IMR-90 (cell line): Measurements from ENCODE around the gene CLCN5. TPM values are rescaled to one million over a fixed set of nuclear protein-coding genes. Genes with fewer than 3 reads are reported as not detected.

Experiments
- ATAC-seq: fragments of 200-7000 bp; cut with Tn5 transposase; 2 replicates; pipeline ENCODE4 v1.9.1; 2020; ENCODE audit warnings: low read depth, mild to moderate bottlenecking, moderate library complexity
- BruUV-seq: library from RNA; stranded (reverse); fragments of 400-500 nt; replicated peaks from 2 replicates; lab custom pipeline; 2021; lab: Mats Ljungman, UMichigan
- CTCF ChIA-PET: fragments of 300-600 bp; formaldehyde crosslinking; extraction: SDS; loops from one replicate; lab custom pipeline; 2021; ENCODE audit warnings: antibody characterized with exemption; lab: Yijun Ruan, JAX
- POLR2A ChIA-PET: fragments of 300-600 bp; sonication (Branson Sonifier 250); formaldehyde crosslinking; loops from one replicate; lab custom pipeline; 2022; ENCODE audit warnings: antibody characterized with exemption; ENCODE audit not compliant: unreplicated experiment; lab: Charles Lee
- DNase-seq: peaks from one replicate; pipeline ENCODE4 v3.0.0; 2013
- H2AFZ ChIP-seq: replicated peaks from 2 replicates; pipeline ENCODE3; 2013; ENCODE audit warnings: low read length, mild to moderate bottlenecking; ENCODE audit not compliant: poor library complexity
- H2AK5ac ChIP-seq: 2 replicates; pipeline ENCODE4 v1.6.1; 2013; ENCODE audit warnings: low read depth, low read length, inconsistent platforms
- H2AK9ac ChIP-seq: replicated peaks from 2 replicates; pipeline ENCODE3; 2013; ENCODE audit warnings: mild to moderate bottlenecking, low read depth, low read length, moderate library complexity; ENCODE audit not compliant: poor library complexity
- H2BK120ac ChIP-seq: 2 replicates; pipeline ENCODE4 v1.6.1; 2013; ENCODE audit warnings: low read depth, low read length, inconsistent platforms
- H2BK15ac ChIP-seq: 3 replicates; pipeline ENCODE4 v1.6.1; 2013; ENCODE audit warnings: low read depth, low read length, inconsistent platforms
- H2BK20ac ChIP-seq: 2 replicates; pipeline ENCODE4 v1.6.1; 2013; ENCODE audit warnings: low read depth, mild to moderate bottlenecking, inconsistent platforms, low read length, moderate library complexity
- H2BK5ac ChIP-seq: 2 replicates; pipeline ENCODE4 v1.6.1; 2013; ENCODE audit warnings: mild to moderate bottlenecking, low read depth, low read length, inconsistent platforms; ENCODE audit not compliant: poor library complexity, severe bottlenecking
- H3K14ac ChIP-seq: replicated peaks from 2 replicates; pipeline ENCODE4 v1.6.1; 2013; ENCODE audit warnings: low read depth, low read length, inconsistent platforms
- H3K18ac ChIP-seq: 2 replicates; pipeline ENCODE4 v1.6.1; 2013; ENCODE audit warnings: low read depth, low read length, control low read depth
- H3K23ac ChIP-seq: 2 replicates; pipeline ENCODE4 v1.6.1; 2013; ENCODE audit warnings: low read depth, low read length, inconsistent platforms
- H3K27ac ChIP-seq: 2 replicates; pipeline ENCODE4 v1.5.1; 2013; ENCODE audit warnings: mild to moderate bottlenecking, control low read depth, low read length; ENCODE audit not compliant: insufficient read depth
- H3K27me3 ChIP-seq: 2 replicates; pipeline ENCODE4 v1.6.1; 2013; ENCODE audit warnings: low read length; ENCODE audit not compliant: control insufficient read depth, insufficient read depth
- H3K36me3 ChIP-seq: 2 replicates; pipeline ENCODE4 v1.6.1; 2013; ENCODE audit warnings: low read length, mixed read lengths; ENCODE audit not compliant: control insufficient read depth, insufficient read depth
- H3K4ac ChIP-seq: 2 replicates; pipeline ENCODE4 v1.6.1; 2013; ENCODE audit warnings: low read depth, low read length, inconsistent platforms
- H3K4me1 ChIP-seq: 2 replicates; pipeline ENCODE4 v1.6.1; 2013; ENCODE audit warnings: low read length, mixed read lengths; ENCODE audit not compliant: control insufficient read depth, insufficient read depth
- H3K4me2 ChIP-seq: 2 replicates; pipeline ENCODE4 v1.6.1; 2013; ENCODE audit warnings: low read depth, mild to moderate bottlenecking, control low read depth, low read length, moderate library complexity
- H3K4me3 ChIP-seq: 2 replicates; pipeline ENCODE4 v1.5.1; 2013; ENCODE audit warnings: low read depth, mild to moderate bottlenecking, control low read depth, low read length, moderate library complexity; ENCODE audit not compliant: insufficient read depth
- H3K56ac ChIP-seq: 2 replicates; pipeline ENCODE4 v1.6.1; 2013; ENCODE audit warnings: low read length, inconsistent platforms; ENCODE audit not compliant: insufficient read depth; ENCODE audit errors: extremely low read depth
- H3K79me1 ChIP-seq, 2 experiments: 2 replicates each; pipeline ENCODE4 v1.6.1; 2013; ENCODE audit warnings: low read length in 2 of 2, inconsistent platforms in 1 of 2, low read depth in 1 of 2
- H3K9ac ChIP-seq: 2 replicates; pipeline ENCODE4 v1.6.1; 2013; ENCODE audit warnings: low read depth, low read length, control low read depth
- H3K9me1 ChIP-seq: 2 replicates; pipeline ENCODE4 v1.6.1; 2013; ENCODE audit warnings: low read length, inconsistent platforms; ENCODE audit not compliant: insufficient read depth
- H3K9me3 ChIP-seq: 2 replicates; pipeline ENCODE4 v1.6.1; 2013; ENCODE audit warnings: low read length; ENCODE audit not compliant: control insufficient read depth, insufficient read depth
- H4K20me1 ChIP-seq: 2 replicates; pipeline ENCODE4 v1.6.1; 2013; ENCODE audit warnings: low read length, inconsistent platforms; ENCODE audit not compliant: insufficient read depth
- H4K5ac ChIP-seq: 2 replicates; pipeline ENCODE4 v1.6.1; 2013; ENCODE audit warnings: mild to moderate bottlenecking, low read depth, low read length, control low read depth
- H4K8ac ChIP-seq, 2 experiments: 2 replicates each; pipeline ENCODE4 v1.6.1; 2013; ENCODE audit warnings: low read depth in 2 of 2, low read length in 2 of 2, control low read depth in 1 of 2, inconsistent platforms in 1 of 2
- H4K91ac ChIP-seq: 2 replicates; pipeline ENCODE4 v1.6.1; 2013; ENCODE audit warnings: low read depth, low read length, inconsistent platforms; ENCODE audit not compliant: insufficient read depth
- BHLHE40 ChIP-seq: fragments of 150-350 bp; IDR thresholded peaks from 2 replicates; pipeline ENCODE4 v1.6.1; 2016; ENCODE audit warnings: mild to moderate bottlenecking, low read depth, low read length
- CEBPB ChIP-seq: IDR thresholded peaks from 2 replicates; pipeline ENCODE4 v1.6.1; 2012; ENCODE audit warnings: low read depth, low read length, improper control_type of control experiment
- CHD1 ChIP-seq: IDR thresholded peaks from 2 replicates; pipeline ENCODE4 v1.6.1; 2012; ENCODE audit warnings: low read depth, low read length, improper control_type of control experiment
- CTCF ChIP-seq: conservative IDR thresholded peaks from 2 replicates; pipeline ENCODE4 v1.5.1; 2012; ENCODE audit warnings: mild to moderate bottlenecking, low read depth, low read length, improper control_type of control experiment
- ELK1 ChIP-seq: fragments of 150-350 bp; IDR thresholded peaks from 2 replicates; pipeline ENCODE4 v1.6.1; 2016; ENCODE audit warnings: low read depth, mild to moderate bottlenecking, low read length, moderate library complexity, borderline replicate concordance
- FOS ChIP-seq: fragments of 150-350 bp; IDR thresholded peaks from 2 replicates; pipeline ENCODE4 v1.6.1; 2016; ENCODE audit warnings: low read depth, low read length
- MAFK ChIP-seq: IDR thresholded peaks from 2 replicates; pipeline ENCODE4 v1.6.1; 2012; ENCODE audit warnings: low read depth, low read length, improper control_type of control experiment
- MAZ ChIP-seq: IDR thresholded peaks from 2 replicates; pipeline ENCODE4 v1.6.1; 2012; ENCODE audit warnings: low read depth, mild to moderate bottlenecking, low read length, improper control_type of control experiment, moderate library complexity, borderline replicate concordance
- MXI1 ChIP-seq: IDR thresholded peaks from 2 replicates; pipeline ENCODE4 v1.6.1; 2012; ENCODE audit warnings: low read depth, mild to moderate bottlenecking, low read length, moderate library complexity, borderline replicate concordance
- NFE2L2 ChIP-seq: fragments of 150-350 bp; IDR thresholded peaks from 2 replicates; pipeline ENCODE4 v1.6.1; 2016; ENCODE audit warnings: low read depth, mild to moderate bottlenecking, low read length
- POLR2A ChIP-seq: IDR thresholded peaks from 2 replicates; pipeline ENCODE4 v1.6.1; 2012; ENCODE audit warnings: mild to moderate bottlenecking, low read depth, low read length
- RAD21 ChIP-seq: IDR thresholded peaks from 2 replicates; pipeline ENCODE4 v1.6.1; 2012; ENCODE audit warnings: low read length, improper control_type of control experiment
- RCOR1 ChIP-seq: IDR thresholded peaks from 2 replicates; pipeline ENCODE4 v1.6.1; 2012; ENCODE audit warnings: mild to moderate bottlenecking, low read length, improper control_type of control experiment; ENCODE audit not compliant: insufficient replicate concordance
- RFX5 ChIP-seq: IDR thresholded peaks from 2 replicates; pipeline ENCODE4 v1.8.0; 2012; ENCODE audit warnings: low read depth, mild to moderate bottlenecking, low read length, moderate library complexity
- SMC3 ChIP-seq: fragments of 150-350 bp; IDR thresholded peaks from 2 replicates; pipeline ENCODE4 v1.6.1; 2016; ENCODE audit warnings: low read depth, mild to moderate bottlenecking, antibody characterized with exemption, low read length, moderate library complexity
- USF2 ChIP-seq: fragments of 150-350 bp; IDR thresholded peaks from 2 replicates; pipeline ENCODE4 v1.6.1; 2017; ENCODE audit warnings: mild to moderate bottlenecking, antibody characterized with exemption, low read length, low read depth
- WGBS, 2 experiments: methylation state at CpG; one replicate each; pipeline versions ENCODE4 v1.1.5 to v1.1.7; 2013; ENCODE audit warnings: missing lambda C conversion rate in 2 of 2; ENCODE audit not compliant: insufficient read length in 1 of 2; ENCODE audit errors: extremely low coverage in 2 of 2; 5-methylcytosine and 5-hydroxymethylcytosine counted together
- dilution Hi-C: fragments of 300-500 bp; cut with HindIII; formaldehyde crosslinking; loops from one replicate; pipeline ENCODE4 v1.14.3; 2018; ENCODE audit warnings: low sequenced_read_pairs; ENCODE audit not compliant: unreplicated experiment
- in situ Hi-C: fragments of 300-500 bp; cut with MboI; formaldehyde crosslinking; loops from 3 replicates; pipeline ENCODE4 v1.14.3; 2019; ENCODE audit warnings: low sequenced_read_pairs, inconsistent platforms, mixed read lengths
- intact Hi-C: fragments of 100-400 bp; cut with micrococcal nuclease; formaldehyde crosslinking; loops from 2 replicates; pipeline ENCODE4 v1.10.0; 2022
- polyA plus RNA-seq, 3 experiments: library from polyadenylated mRNA; depleted of rRNA; stranded (reverse); fragments of >200 nt; gene quantifications; 2 replicates each; pipeline ENCODE4 v1.2.3, GENCODE V29; 2012; ENCODE audit warnings: low replicate concordance in 1 of 3
- total RNA-seq: library from RNA; depleted of rRNA; stranded (reverse); fragments of >200 nt; gene quantifications from 2 replicates; pipeline ENCODE4 v1.2.3, GENCODE V29; 2012

The CLCN5 gene
- total and polyA plus RNA-seq, 2 of the 4 experiments (the other 2 are of a cell fraction), result 1.4 to 5.9 TPM

- Histone ChIP-seq H3K4me2 (no peak overlapping the region), H2BK20ac (no peak overlapping the region), H4K91ac (no peak overlapping the region), H3K56ac (no peak overlapping the region), H3K23ac (no peak overlapping the region), H3K27me3 (peaks cover 9% of the 10 kb centered on the region), H3K4me1 (no peaks in the 10 kb centered on the region), H3K18ac (no peak overlapping the region), H2AK9ac (no peak overlapping the region), H4K20me1 (no peaks in the 10 kb centered on the region), H2BK5ac (no peak overlapping the region), H2AFZ (no peak overlapping the region), H3K4me3 (no peak overlapping the region), H3K14ac (no peak overlapping the region), H3K9me3 (no peaks in the 10 kb centered on the region), H2AK5ac (no peak overlapping the region), H2BK15ac (no peak overlapping the region), H2BK120ac (no peak overlapping the region), H4K5ac (no peak overlapping the region), H3K36me3 (no peaks in the 10 kb centered on the region), H3K4ac (no peak overlapping the region), H3K9me1 (no peaks in the 10 kb centered on the region), H4K8ac (no peak overlapping the region), H3K9ac (no peak overlapping the region), H3K27ac (no peak overlapping the region), H3K79me1 (no peaks in the 10 kb centered on the region)
- intact Hi-C loops, result no loop called here
- BruUV-seq, result no TSS peak
- no CpG with 5 or more reads among the region's 3 CpGs for WGBS, 2 experiments
- dilution Hi-C loops, result no loop called here
- POLR2A ChIA-PET, result no interaction called here
- no peak for DNase-seq
- TF ChIP-seq ELK1 (no peak), POLR2A (no peak), SMC3 (no peak), MXI1 (no peak), FOS (no peak), RAD21 (no peak), CEBPB (no peak), USF2 (no peak), CTCF (no peak), RFX5 (no peak), BHLHE40 (no peak), CHD1 (no peak), MAZ (no peak), NFE2L2 (no peak), RCOR1 (no peak), MAFK (no peak)
- CTCF ChIA-PET, result no interaction called here
- ATAC-seq, result no peak
- in situ Hi-C loops, result no loop called here
Measured at GRCh38 chrX:50098241-50098640, 175.8 kb downstream of the CLCN5 start.
